CD4-positive, alpha-beta T cell treated with Interferon alpha-2 for 1 hour (primary cell): ENCODE results near the gene CYP2A6.

ENCODE experiments used
- DNase-seq, 2 donors: peaks; one replicate each; pipeline ENCODE4 v3.0.0-alpha.2; 2020 to 2022

CYP2A6 gene

DNA sequence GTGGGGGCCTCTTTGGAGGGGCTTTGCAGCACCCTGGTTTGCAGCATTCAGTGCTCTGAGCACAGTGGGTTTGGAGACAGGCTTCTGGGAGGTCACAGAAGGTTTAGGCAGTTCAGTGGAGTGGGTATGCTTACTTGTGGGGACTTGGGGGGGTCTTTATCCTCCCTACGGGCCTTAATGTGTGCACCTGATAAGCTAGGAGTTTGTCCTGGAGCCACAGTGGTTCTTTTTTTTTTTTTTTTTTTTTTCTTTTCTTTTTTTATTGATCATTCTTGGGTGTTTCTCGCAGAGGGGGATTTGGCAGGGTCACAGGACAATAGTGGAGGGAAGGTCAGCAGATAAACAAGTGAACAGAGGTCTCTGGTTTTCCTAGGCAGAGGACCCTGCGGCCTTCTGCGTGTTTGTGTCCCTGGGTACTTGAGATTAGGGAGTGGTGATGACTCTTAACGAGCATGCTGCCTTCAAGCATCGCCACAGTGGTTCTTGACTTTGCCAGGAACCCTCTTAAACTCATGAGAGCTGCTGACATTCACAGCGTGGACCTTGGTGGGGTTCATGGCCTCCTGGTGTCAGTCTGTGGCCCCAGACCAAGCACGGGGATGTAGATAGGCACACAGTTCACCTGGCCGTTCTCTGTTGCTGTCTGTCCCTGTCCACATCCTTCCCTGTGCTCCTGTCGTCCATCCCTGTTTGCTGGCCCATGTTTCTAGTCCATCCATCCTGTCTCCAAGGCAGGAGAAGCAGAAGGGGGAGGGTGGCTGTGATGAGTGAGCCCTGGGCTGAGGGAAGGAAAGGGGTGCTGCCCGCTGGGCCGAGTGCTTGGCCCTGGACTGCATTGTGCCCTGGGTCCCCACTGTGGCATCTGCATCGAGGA lies 48.6 kb downstream of the CYP2A6 start:
- DNase-seq = no peak

DNA sequence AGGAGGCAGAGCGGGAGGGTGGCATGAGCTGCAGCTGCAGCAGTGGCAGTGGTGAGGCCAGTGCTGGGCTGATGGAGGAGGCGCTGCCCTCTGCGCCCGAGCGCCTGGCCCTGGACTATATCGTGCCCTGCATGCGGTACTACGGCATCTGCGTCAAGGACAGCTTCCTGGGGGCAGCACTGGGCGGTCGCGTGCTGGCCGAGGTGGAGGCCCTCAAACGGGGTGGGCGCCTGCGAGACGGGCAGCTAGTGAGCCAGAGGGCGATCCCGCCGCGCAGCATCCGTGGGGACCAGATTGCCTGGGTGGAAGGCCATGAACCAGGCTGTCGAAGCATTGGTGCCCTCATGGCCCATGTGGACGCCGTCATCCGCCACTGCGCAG lies 49.3 kb downstream of the CYP2A6 start:
- no peak for DNase-seq

DNA sequence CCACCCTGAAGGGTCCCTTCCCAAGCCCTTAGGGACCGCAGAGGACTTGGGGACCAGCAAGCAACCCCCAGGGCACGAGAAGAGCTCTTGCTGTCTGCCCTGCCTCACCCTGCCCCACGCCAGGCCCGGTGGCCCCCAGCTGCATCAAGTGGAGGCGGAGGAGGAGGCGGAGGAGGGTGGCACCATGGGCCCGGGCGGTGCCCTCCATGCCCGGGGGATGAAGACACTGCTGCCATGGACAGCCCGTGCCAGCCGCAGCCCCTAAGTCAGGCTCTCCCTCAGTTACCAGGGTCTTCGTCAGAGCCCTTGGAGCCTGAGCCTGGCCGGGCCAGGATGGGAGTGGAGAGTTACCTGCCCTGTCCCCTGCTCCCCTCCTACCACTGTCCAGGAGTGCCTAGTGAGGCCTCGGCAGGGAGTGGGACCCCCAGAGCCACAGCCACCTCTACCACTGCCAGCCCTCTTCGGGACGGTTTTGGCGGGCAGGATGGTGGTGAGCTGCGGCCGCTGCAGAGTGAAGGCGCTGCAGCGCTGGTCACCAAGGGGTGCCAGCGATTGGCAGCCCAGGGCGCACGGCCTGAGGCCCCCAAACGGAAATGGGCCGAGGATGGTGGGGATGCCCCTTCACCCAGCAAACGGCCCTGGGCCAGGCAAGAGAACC lies 49.8 kb downstream of the CYP2A6 start:
- DNase-seq = peak in 1 of 2 donors; percentile 21

DNA sequence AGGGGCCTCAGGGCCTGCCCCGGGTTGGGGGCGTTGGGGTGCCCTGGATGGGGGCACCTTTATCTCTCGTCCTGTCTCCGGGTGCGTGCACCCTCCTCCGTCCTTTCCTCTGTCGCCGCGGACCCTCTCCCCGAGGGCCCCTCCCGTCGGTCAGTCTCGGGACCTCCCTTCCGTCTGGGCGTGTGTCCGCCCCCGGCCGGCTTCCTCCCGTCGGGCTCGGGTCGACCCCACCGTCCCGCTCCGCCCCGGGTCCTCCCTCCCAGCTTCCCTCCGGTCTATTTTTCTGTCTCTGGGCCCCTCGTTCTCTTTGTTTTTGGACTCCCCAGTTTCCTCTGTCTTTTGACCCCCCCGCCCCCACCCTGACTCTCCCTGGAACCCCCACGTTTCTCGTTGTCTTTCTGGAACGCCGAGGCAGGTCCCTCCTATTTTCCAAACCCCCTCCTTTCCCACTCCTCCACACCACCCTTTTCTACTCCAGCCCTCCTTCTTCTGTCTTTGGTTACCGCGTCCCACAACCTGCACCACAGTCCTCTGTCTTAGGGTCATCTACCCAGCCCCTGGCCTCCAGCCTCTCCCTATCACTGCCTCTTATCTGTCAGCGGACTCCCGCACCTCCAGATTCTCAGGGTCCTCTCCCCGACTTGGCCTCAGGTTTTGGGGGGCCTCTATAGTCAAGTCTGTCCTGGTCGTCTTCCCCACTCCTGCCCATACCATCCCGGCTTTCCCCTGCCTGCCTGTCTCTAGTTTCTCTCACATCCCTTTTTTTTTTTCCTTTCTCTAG lies 50.5 kb downstream of the CYP2A6 start:
- DNase-seq = peak in 1 of 2 donors; percentile 41

DNA sequence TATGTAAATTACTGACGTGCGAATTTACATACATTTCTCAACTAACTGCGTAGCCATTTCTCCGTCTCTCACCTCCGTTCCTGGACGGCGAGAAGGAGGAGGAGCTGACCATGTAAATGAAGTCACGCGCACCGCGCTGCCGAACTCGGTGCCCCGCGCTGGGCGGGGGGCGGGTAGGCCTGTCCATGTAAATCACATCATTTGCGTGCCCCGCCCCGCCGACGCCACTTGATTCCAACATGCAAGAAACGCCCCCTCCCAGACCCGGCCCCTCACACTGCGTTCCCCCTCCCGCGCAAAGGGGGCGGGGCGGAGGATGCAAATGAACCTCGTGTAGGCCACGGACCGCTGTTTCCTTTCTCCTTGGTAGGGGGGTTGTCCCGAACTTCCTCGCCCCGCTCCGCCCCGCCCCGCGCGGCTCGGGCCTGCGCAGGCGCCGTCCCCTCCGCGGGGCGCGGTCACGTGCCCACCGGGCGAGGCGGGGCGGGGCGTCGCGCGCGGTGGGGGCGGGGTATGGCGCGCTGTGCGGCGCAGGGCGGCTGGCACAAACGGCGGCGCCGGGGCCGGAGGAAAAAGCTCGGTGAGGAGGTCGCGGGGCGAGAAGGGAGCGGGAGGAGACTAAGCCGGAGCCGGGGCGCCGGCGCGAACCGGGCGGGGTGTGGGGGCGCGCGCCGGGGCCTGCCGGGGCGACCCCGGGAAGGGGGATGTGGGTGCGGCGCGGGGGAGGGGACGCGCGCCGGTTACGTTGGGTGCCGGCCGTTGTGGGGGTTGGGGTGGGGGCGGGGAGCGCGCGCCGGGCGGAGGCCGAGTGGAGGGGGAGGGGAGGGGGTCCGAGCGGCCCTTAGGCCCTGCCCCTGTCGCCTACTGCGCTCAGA lies 51.3 kb downstream of the CYP2A6 start, which contains the start of gene EGLN2:
Gene EGLN2 (plus strand): TSS at position 509 of the 875 bp plus-strand sequence. CDS start 1,382 bp downstream, outside the sequence.
- DNase-seq = peak; percentile 100

DNA sequence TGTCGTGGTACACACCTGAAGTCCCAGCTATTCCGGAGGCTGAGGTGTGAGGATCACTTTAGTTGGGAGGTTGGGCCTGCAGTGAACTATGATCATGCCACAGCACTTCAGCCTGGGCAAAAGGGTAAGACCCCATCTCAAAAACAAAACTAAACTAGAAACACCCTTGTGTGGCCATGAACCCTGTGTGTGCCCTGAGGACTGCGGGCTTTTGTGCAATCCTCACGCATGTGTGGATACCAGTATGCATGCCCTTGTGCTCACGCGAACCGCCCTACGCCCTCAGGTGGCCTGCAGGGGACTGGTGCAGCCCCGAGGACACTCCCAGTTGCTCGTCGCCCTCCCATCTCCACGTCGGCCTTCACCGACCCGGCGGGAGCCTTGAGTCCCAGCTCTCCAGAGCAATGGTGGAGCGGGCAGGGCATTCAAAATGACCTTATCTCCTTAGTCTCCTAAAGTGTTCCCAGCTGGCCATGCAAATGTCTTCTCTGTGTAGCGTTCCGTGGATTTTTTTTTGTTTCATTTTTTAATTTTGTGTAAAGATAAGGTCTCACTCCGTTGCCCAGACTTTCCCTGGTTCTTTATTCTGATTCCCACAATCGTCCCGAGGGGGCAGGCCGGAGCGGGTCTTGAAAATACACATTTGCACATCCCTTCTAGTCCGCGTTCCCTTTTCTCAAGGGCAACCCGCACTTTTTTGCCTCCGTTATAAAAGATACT lies 52.1 kb downstream of the CYP2A6 start:
- DNase-seq = peak; percentile 79 to 80

DNA sequence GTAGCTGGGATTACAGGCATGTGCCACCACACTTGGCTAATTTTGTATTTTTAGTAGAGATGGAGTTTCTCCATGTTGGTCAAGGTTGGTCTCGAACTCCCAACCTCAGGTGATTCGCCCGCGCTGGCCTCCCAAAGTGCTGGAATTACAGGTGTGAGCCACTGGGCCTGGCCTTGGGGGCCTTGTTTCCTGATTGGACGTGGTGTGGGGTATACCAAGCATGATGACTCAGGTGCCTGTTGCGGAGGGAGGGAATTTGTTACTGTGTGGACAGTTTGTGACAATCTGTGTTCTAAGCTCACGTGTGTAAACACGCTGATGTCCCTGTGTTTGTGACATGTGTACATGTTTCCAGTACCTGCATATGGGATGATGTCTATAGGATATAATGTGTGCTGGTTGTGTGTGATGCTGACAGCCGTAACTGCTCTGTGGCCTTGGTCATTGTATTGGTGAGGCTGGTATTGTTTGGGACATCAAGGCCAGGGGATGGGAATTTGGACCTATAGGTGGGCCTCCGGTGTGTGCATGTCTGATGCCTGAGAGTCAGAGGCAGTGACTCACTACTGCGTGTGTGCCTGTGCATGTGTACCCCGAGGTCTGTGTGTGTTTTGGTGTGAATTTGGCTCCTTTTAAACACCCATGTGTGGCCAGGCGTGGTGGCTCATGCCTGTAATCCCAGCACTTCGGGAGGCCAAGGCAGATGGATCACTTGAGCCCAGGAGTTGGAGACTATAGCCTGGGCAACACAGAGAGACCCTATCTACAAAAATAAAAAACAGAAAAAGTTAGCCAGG lies 52.9 kb downstream of the CYP2A6 start:
- no peak for DNase-seq
